ENCODE results near the gene UBR7. TPM values are rescaled to one million over a fixed set of nuclear protein-coding genes. Genes with fewer than 3 reads are reported as not detected.

The UBR7 gene
- total RNA-seq, 1 experiment from 2014 or later: 19.9 TPM

GRCh38 chr14:93200553-93200952 lies 6.5 kb upstream of the UBR7 start:
- ChIA-PET POLR2A (no interaction called here), CTCF (no interaction called here)
- Histone ChIP-seq H3K36me3 (ENCODE audit: control insufficient read depth, insufficient read depth, low read length) (peaks cover 3% of the 10 kb centered on the region; the same call in 1 of the 2 replicates), H3K9me3 (ENCODE audit: control insufficient read depth, insufficient read depth, low read depth, low read length) (no peaks in the 10 kb centered on the region), H3K27me3 (ENCODE audit: control insufficient read depth, insufficient read depth, low read length) (no peaks in the 10 kb centered on the region), H3K4me1 (ENCODE audit: control insufficient read depth, insufficient read depth, low read length) (no peaks in the 10 kb centered on the region), H3K27ac (ENCODE audit: low read length) (no peak overlapping the region), H3K4me3 (ENCODE audit: low read depth in 2 of 2, low read length in 2 of 2) (no peak overlapping the region)
- TF ChIP-seq, protein P1, sequence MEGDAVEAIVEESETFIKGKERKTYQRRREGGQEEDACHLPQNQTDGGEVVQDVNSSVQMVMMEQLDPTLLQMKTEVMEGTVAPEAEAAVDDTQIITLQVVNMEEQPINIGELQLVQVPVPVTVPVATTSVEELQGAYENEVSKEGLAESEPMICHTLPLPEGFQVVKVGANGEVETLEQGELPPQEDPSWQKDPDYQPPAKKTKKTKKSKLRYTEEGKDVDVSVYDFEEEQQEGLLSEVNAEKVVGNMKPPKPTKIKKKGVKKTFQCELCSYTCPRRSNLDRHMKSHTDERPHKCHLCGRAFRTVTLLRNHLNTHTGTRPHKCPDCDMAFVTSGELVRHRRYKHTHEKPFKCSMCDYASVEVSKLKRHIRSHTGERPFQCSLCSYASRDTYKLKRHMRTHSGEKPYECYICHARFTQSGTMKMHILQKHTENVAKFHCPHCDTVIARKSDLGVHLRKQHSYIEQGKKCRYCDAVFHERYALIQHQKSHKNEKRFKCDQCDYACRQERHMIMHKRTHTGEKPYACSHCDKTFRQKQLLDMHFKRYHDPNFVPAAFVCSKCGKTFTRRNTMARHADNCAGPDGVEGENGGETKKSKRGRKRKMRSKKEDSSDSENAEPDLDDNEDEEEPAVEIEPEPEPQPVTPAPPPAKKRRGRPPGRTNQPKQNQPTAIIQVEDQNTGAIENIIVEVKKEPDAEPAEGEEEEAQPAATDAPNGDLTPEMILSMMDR (IDR thresholded peaks at IDR 0.05): no peak
- TF ChIP-seq TCF7L2 (IDR thresholded peaks at IDR 0.05; ENCODE audit: low read depth, low read length): no peak
- TF ChIP-seq POLR2AphosphoS5 (IDR thresholded peaks at IDR 0.05; ENCODE audit: low read depth, low read length): no peak
- no peak for TF ChIP-seq SIN3A (IDR thresholded peaks at IDR 0.05; ENCODE audit: borderline replicate concordance, insufficient read depth, low read depth, low read length)
- no TSS peak for BruUV-seq (replicated peaks)
- DNase-seq (ENCODE audit: low read depth, low spot score) (no peak), ATAC-seq (no peak)
- intact Hi-C loops (cut with micrococcal nuclease; ENCODE audit: unreplicated experiment): no loop called here
- in situ Hi-C loops (cut with HindIII; ENCODE audit: low pct_unique_long_range_greater_than_20kb, low sequenced_read_pairs): no loop called here

- in situ Hi-C loops (cut with HindIII; ENCODE audit: low pct_unique_long_range_greater_than_20kb, low sequenced_read_pairs) (no loop called here), intact Hi-C loops (cut with micrococcal nuclease; ENCODE audit: unreplicated experiment) (no loop called here)
- no TSS peak for BruUV-seq (replicated peaks)
- peaks cover 3% of the 10 kb centered on the region; the same call in 1 of the 2 replicates for H3K36me3 ChIP-seq (ENCODE audit: control insufficient read depth, insufficient read depth, low read length)
- no peak overlapping the region for H3K4me3 ChIP-seq (ENCODE audit: low read depth in 2 of 2, low read length in 2 of 2)
- no peaks in the 10 kb centered on the region for H3K4me1 ChIP-seq (ENCODE audit: control insufficient read depth, insufficient read depth, low read length)
- ChIA-PET CTCF (no interaction called here), POLR2A (no interaction called here)
- H3K9me3 ChIP-seq (ENCODE audit: control insufficient read depth, insufficient read depth, low read depth, low read length): no peaks in the 10 kb centered on the region
- H3K27ac ChIP-seq (ENCODE audit: low read length): no peak overlapping the region
- DNase-seq (ENCODE audit: low read depth, low spot score) (no peak), ATAC-seq (no peak)
- TF ChIP-seq POLR2AphosphoS5 (IDR thresholded peaks at IDR 0.05; ENCODE audit: low read depth, low read length) (no peak), TCF7L2 (IDR thresholded peaks at IDR 0.05; ENCODE audit: low read depth, low read length) (no peak), SIN3A (IDR thresholded peaks at IDR 0.05; ENCODE audit: borderline replicate concordance, insufficient read depth, low read depth, low read length) (no peak)
- TF ChIP-seq, protein P1 (IDR thresholded peaks at IDR 0.05): no peak
- TF ChIP-seq, protein P2, sequence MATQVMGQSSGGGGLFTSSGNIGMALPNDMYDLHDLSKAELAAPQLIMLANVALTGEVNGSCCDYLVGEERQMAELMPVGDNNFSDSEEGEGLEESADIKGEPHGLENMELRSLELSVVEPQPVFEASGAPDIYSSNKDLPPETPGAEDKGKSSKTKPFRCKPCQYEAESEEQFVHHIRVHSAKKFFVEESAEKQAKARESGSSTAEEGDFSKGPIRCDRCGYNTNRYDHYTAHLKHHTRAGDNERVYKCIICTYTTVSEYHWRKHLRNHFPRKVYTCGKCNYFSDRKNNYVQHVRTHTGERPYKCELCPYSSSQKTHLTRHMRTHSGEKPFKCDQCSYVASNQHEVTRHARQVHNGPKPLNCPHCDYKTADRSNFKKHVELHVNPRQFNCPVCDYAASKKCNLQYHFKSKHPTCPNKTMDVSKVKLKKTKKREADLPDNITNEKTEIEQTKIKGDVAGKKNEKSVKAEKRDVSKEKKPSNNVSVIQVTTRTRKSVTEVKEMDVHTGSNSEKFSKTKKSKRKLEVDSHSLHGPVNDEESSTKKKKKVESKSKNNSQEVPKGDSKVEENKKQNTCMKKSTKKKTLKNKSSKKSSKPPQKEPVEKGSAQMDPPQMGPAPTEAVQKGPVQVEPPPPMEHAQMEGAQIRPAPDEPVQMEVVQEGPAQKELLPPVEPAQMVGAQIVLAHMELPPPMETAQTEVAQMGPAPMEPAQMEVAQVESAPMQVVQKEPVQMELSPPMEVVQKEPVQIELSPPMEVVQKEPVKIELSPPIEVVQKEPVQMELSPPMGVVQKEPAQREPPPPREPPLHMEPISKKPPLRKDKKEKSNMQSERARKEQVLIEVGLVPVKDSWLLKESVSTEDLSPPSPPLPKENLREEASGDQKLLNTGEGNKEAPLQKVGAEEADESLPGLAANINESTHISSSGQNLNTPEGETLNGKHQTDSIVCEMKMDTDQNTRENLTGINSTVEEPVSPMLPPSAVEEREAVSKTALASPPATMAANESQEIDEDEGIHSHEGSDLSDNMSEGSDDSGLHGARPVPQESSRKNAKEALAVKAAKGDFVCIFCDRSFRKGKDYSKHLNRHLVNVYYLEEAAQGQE (IDR thresholded peaks at IDR 0.05; ENCODE audit: insufficient read depth in 1 of 2, low read depth in 2 of 2, low read length in 1 of 2): no peak
- no peaks in the 10 kb centered on the region for H3K27me3 ChIP-seq (ENCODE audit: control insufficient read depth, insufficient read depth, low read length)
Observed at GRCh38 chr14:93201155-93201704, 5.8 kb upstream of the UBR7 start.
